IMR-90 (cell line): ENCODE data around the gene DOCK2. TPM values are rescaled to one million over a fixed set of nuclear protein-coding genes. Genes with fewer than 3 reads are reported as not detected.
A peak's percentile ranks its signal among the peaks of the same experiment; 100 is the strongest.

Experiments used
- ATAC-seq: fragments of 200-7000 bp; cut with Tn5 transposase; 2 replicates; pipeline ENCODE4 v1.9.1; 2020; ENCODE audit warnings: low read depth, mild to moderate bottlenecking, moderate library complexity
- BruUV-seq: library from RNA; stranded (reverse); fragments of 400-500 nt; replicated peaks from 2 replicates; lab custom pipeline; 2021; lab: Mats Ljungman, UMichigan
- CTCF ChIA-PET: fragments of 300-600 bp; formaldehyde crosslinking; extraction: SDS; loops from one replicate; lab custom pipeline; 2021; ENCODE audit warnings: antibody characterized with exemption; lab: Yijun Ruan, JAX
- POLR2A ChIA-PET: fragments of 300-600 bp; sonication (Branson Sonifier 250); formaldehyde crosslinking; loops from one replicate; lab custom pipeline; 2022; ENCODE audit warnings: antibody characterized with exemption; ENCODE audit not compliant: unreplicated experiment; lab: Charles Lee
- DNase-seq: peaks from one replicate; pipeline ENCODE4 v3.0.0; 2013
- H2AFZ ChIP-seq: replicated peaks from 2 replicates; pipeline ENCODE3; 2013; ENCODE audit warnings: low read length, mild to moderate bottlenecking; ENCODE audit not compliant: poor library complexity
- H2AK5ac ChIP-seq: 2 replicates; pipeline ENCODE4 v1.6.1; 2013; ENCODE audit warnings: low read depth, low read length, inconsistent platforms
- H2AK9ac ChIP-seq: replicated peaks from 2 replicates; pipeline ENCODE3; 2013; ENCODE audit warnings: mild to moderate bottlenecking, low read depth, low read length, moderate library complexity; ENCODE audit not compliant: poor library complexity
- H2BK120ac ChIP-seq: 2 replicates; pipeline ENCODE4 v1.6.1; 2013; ENCODE audit warnings: low read depth, low read length, inconsistent platforms
- H2BK15ac ChIP-seq: 3 replicates; pipeline ENCODE4 v1.6.1; 2013; ENCODE audit warnings: low read depth, low read length, inconsistent platforms
- H2BK20ac ChIP-seq: 2 replicates; pipeline ENCODE4 v1.6.1; 2013; ENCODE audit warnings: low read depth, mild to moderate bottlenecking, inconsistent platforms, low read length, moderate library complexity
- H2BK5ac ChIP-seq: 2 replicates; pipeline ENCODE4 v1.6.1; 2013; ENCODE audit warnings: mild to moderate bottlenecking, low read depth, low read length, inconsistent platforms; ENCODE audit not compliant: poor library complexity, severe bottlenecking
- H3K14ac ChIP-seq: replicated peaks from 2 replicates; pipeline ENCODE4 v1.6.1; 2013; ENCODE audit warnings: low read depth, low read length, inconsistent platforms
- H3K18ac ChIP-seq: 2 replicates; pipeline ENCODE4 v1.6.1; 2013; ENCODE audit warnings: low read depth, low read length, control low read depth
- H3K23ac ChIP-seq: 2 replicates; pipeline ENCODE4 v1.6.1; 2013; ENCODE audit warnings: low read depth, low read length, inconsistent platforms
- H3K27ac ChIP-seq: 2 replicates; pipeline ENCODE4 v1.5.1; 2013; ENCODE audit warnings: mild to moderate bottlenecking, control low read depth, low read length; ENCODE audit not compliant: insufficient read depth
- H3K27me3 ChIP-seq: 2 replicates; pipeline ENCODE4 v1.6.1; 2013; ENCODE audit warnings: low read length; ENCODE audit not compliant: control insufficient read depth, insufficient read depth
- H3K36me3 ChIP-seq: 2 replicates; pipeline ENCODE4 v1.6.1; 2013; ENCODE audit warnings: low read length, mixed read lengths; ENCODE audit not compliant: control insufficient read depth, insufficient read depth
- H3K4ac ChIP-seq: 2 replicates; pipeline ENCODE4 v1.6.1; 2013; ENCODE audit warnings: low read depth, low read length, inconsistent platforms
- H3K4me1 ChIP-seq: 2 replicates; pipeline ENCODE4 v1.6.1; 2013; ENCODE audit warnings: low read length, mixed read lengths; ENCODE audit not compliant: control insufficient read depth, insufficient read depth
- H3K4me2 ChIP-seq: 2 replicates; pipeline ENCODE4 v1.6.1; 2013; ENCODE audit warnings: low read depth, mild to moderate bottlenecking, control low read depth, low read length, moderate library complexity
- H3K4me3 ChIP-seq: 2 replicates; pipeline ENCODE4 v1.5.1; 2013; ENCODE audit warnings: low read depth, mild to moderate bottlenecking, control low read depth, low read length, moderate library complexity; ENCODE audit not compliant: insufficient read depth
- H3K56ac ChIP-seq: 2 replicates; pipeline ENCODE4 v1.6.1; 2013; ENCODE audit warnings: low read length, inconsistent platforms; ENCODE audit not compliant: insufficient read depth; ENCODE audit errors: extremely low read depth
- H3K79me1 ChIP-seq, 2 experiments: 2 replicates each; pipeline ENCODE4 v1.6.1; 2013; ENCODE audit warnings: low read length in 2 of 2, inconsistent platforms in 1 of 2, low read depth in 1 of 2
- H3K9ac ChIP-seq: 2 replicates; pipeline ENCODE4 v1.6.1; 2013; ENCODE audit warnings: low read depth, low read length, control low read depth
- H3K9me1 ChIP-seq: 2 replicates; pipeline ENCODE4 v1.6.1; 2013; ENCODE audit warnings: low read length, inconsistent platforms; ENCODE audit not compliant: insufficient read depth
- H3K9me3 ChIP-seq: 2 replicates; pipeline ENCODE4 v1.6.1; 2013; ENCODE audit warnings: low read length; ENCODE audit not compliant: control insufficient read depth, insufficient read depth
- H4K20me1 ChIP-seq: 2 replicates; pipeline ENCODE4 v1.6.1; 2013; ENCODE audit warnings: low read length, inconsistent platforms; ENCODE audit not compliant: insufficient read depth
- H4K5ac ChIP-seq: 2 replicates; pipeline ENCODE4 v1.6.1; 2013; ENCODE audit warnings: mild to moderate bottlenecking, low read depth, low read length, control low read depth
- H4K8ac ChIP-seq, 2 experiments: 2 replicates each; pipeline ENCODE4 v1.6.1; 2013; ENCODE audit warnings: low read depth in 2 of 2, low read length in 2 of 2, control low read depth in 1 of 2, inconsistent platforms in 1 of 2
- H4K91ac ChIP-seq: 2 replicates; pipeline ENCODE4 v1.6.1; 2013; ENCODE audit warnings: low read depth, low read length, inconsistent platforms; ENCODE audit not compliant: insufficient read depth
- RAD21 ChIP-seq: IDR thresholded peaks from 2 replicates; pipeline ENCODE4 v1.6.1; 2012; ENCODE audit warnings: low read length, improper control_type of control experiment
- RFX5 ChIP-seq: IDR thresholded peaks from 2 replicates; pipeline ENCODE4 v1.8.0; 2012; ENCODE audit warnings: low read depth, mild to moderate bottlenecking, low read length, moderate library complexity
- SMC3 ChIP-seq: fragments of 150-350 bp; IDR thresholded peaks from 2 replicates; pipeline ENCODE4 v1.6.1; 2016; ENCODE audit warnings: low read depth, mild to moderate bottlenecking, antibody characterized with exemption, low read length, moderate library complexity
- WGBS, 2 experiments: methylation state at CpG; one replicate each; pipeline versions ENCODE4 v1.1.5 to v1.1.7; 2013; ENCODE audit warnings: missing lambda C conversion rate in 2 of 2; ENCODE audit not compliant: insufficient read length in 1 of 2; ENCODE audit errors: extremely low coverage in 2 of 2; 5-methylcytosine and 5-hydroxymethylcytosine counted together
- dilution Hi-C: fragments of 300-500 bp; cut with HindIII; formaldehyde crosslinking; loops from one replicate; pipeline ENCODE4 v1.14.3; 2018; ENCODE audit warnings: low sequenced_read_pairs; ENCODE audit not compliant: unreplicated experiment
- in situ Hi-C: fragments of 300-500 bp; cut with MboI; formaldehyde crosslinking; loops from 3 replicates; pipeline ENCODE4 v1.14.3; 2019; ENCODE audit warnings: low sequenced_read_pairs, inconsistent platforms, mixed read lengths
- intact Hi-C: fragments of 100-400 bp; cut with micrococcal nuclease; formaldehyde crosslinking; loops from 2 replicates; pipeline ENCODE4 v1.10.0; 2022
- polyA plus RNA-seq, 3 experiments: library from polyadenylated mRNA; depleted of rRNA; stranded (reverse); fragments of >200 nt; gene quantifications; 2 replicates each; pipeline ENCODE4 v1.2.3, GENCODE V29; 2012; ENCODE audit warnings: low replicate concordance in 1 of 3
- total RNA-seq: library from RNA; depleted of rRNA; stranded (reverse); fragments of >200 nt; gene quantifications from 2 replicates; pipeline ENCODE4 v1.2.3, GENCODE V29; 2012

DOCK2 gene
- total and polyA plus RNA-seq, 2 of the 4 experiments (the other 2 are of a cell fraction): 0.72 to 3.0 TPM

DNA sequence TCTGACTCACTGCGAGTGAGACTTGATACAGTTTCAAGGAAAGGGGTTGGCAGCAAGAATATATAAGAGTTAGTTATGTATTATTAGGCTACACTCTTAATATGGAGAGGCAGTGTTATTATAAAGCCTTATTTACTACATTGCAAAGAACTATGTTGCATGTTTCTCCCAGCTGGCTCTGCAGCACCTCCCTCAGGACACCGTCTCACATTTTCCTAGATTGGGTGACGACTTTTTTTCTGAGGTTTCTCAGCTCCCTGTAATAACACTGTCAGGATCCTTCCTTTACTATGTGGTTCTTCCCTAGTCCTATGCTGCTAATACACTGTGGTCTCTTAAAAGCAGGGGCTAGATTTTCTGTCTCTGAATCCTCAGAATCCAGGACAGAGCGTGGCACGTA is 189.5 kb downstream of the DOCK2 start:
- H3K23ac ChIP-seq: no peak overlapping the region
- no peaks in the 10 kb centered on the region for H3K27me3 ChIP-seq
- H4K20me1 ChIP-seq: no peaks in the 10 kb centered on the region
- in situ Hi-C loops: no loop called here
- dilution Hi-C loops: no loop called here
- H2BK20ac ChIP-seq: no peak overlapping the region
- DNase-seq: no peak
- peak; percentile 48; the same call in 1 of the 2 replicates for ATAC-seq
- H2BK120ac ChIP-seq: no peak overlapping the region
- no peak overlapping the region for H2AK5ac ChIP-seq
- BruUV-seq: no TSS peak
- no peaks in the 10 kb centered on the region; the same call in 1 of the 2 replicates for H3K9me1 ChIP-seq
- H3K36me3 ChIP-seq: no peaks in the 10 kb centered on the region
- POLR2A ChIA-PET: no interaction called here
- WGBS, 2 experiments: no CpG with 5 or more reads among the region's 5 CpGs
- H3K18ac ChIP-seq: no peak overlapping the region
- no peak overlapping the region for H2BK15ac ChIP-seq
- no peak overlapping the region for H2AFZ ChIP-seq
- no peaks in the 10 kb centered on the region for H3K9me3 ChIP-seq
- H4K91ac ChIP-seq: no peak overlapping the region
- no peak overlapping the region for H2AK9ac ChIP-seq
- no peak overlapping the region for H3K4ac ChIP-seq
- CTCF ChIA-PET: interaction anchor here (0.7 to 1.1 kb wide), 4 partner anchors 9 to 154 kb away, joined by 3 read pairs; no protein-coding TSS in a partner anchor
- H3K4me3 ChIP-seq: no peak overlapping the region
- H3K56ac ChIP-seq: no peak overlapping the region
- H3K9ac ChIP-seq: no peak overlapping the region
- no peak overlapping the region for H2BK5ac ChIP-seq
- no peak overlapping the region for H4K8ac ChIP-seq
- H3K4me1 ChIP-seq: no peaks in the 10 kb centered on the region
- H3K79me1 ChIP-seq: no peaks in the 10 kb centered on the region
- intact Hi-C loops: no loop called here
- H3K14ac ChIP-seq: no peak overlapping the region
- H4K5ac ChIP-seq: no peak overlapping the region
- H3K4me2 ChIP-seq: no peak overlapping the region
- no peak overlapping the region for H3K27ac ChIP-seq
- TF ChIP-seq RAD21 (peak; percentile 30; the same call in 1 of the 2 replicates), RFX5 (no peak), SMC3 (peak; percentile 35; the same call in 1 of the 2 replicates)
